HK-2 (cell line): ENCODE measurements around the gene HDAC9.
"Not testable (repeated sequence)": the region's sequence is repeated elsewhere in the genome, so short reads cannot be mapped to it uniquely, and the experiment has no call there.

ENCODE experiments used
- DNase-seq: peaks from one replicate; pipeline ENCODE4 v3.0.0-alpha.2; 2018; ENCODE audit not compliant: unreplicated experiment

Gene HDAC9

DNA sequence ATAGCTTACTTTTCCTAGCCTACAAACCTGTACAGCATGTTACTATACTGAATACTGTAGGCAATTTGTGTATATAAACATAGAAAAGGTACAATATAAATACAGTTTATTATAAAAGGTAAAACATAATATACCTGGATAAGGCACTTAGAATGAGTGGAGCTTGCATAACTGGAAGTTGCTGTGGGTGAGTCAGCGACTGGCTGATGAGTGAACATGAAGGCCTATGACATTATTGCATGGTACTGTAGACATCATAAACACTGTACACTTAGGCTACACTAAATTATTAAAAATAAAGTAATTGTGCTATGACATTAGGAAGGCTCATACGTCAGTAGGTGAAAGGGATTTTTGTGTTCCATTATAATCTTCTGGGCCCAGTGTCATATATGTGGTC is 228.8 kb downstream of the HDAC9 start:
- no peak for DNase-seq

DNA sequence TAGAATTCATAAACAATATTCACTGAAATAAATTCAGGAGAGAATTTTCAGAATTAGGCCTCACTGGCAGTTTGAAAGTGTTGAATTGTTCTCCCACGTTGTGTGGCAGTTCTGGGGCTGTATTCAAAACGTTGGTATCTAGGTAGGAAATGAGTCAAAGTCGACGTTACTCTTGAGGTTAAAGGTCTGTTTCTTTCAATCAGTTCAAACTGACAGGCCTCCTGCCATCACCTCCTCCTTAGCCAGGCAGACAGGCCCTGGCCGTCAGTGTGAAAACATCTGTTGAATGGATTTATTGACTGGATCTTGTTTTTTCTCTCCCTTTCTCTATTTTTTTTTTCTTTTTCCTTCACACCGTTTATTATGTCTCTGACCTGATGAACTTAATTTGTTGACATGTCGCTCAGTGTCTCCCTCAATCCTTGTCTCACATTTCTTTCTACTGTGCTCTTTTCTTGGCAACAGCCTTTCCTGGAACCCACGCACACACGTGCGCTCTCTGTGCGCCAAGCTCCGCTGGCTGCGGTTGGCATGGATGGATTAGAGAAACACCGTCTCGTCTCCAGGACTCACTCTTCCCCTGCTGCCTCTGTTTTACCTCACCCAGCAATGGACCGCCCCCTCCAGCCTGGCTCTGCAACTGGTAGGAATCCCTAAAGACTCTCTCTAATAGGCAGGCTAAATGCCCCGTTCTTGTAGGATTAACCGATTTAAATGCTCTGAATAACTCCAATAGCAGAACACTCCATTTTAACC is 231.7 kb downstream of the HDAC9 start:
- no peak for DNase-seq

DNA sequence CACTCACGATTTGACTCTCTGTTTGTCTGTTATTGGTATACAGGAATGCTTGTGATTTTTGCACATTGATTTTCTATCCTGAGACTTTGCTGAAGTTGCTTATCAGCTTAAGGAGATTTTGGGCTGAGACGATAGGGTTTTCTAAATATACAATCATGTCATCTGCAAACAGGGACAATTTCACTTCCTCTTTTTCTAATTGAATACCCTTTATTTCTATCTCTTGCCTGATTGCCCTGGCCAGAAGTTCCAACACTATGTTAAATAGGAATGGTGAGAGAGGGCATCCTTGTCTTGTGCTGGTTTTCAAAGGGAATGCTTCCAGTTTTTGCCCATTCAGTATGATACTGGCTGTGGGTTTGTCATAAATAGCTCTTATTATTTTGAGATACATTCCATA is 240.5 kb downstream of the HDAC9 start:
- DNase-seq, result not testable (repeated sequence)

DNA sequence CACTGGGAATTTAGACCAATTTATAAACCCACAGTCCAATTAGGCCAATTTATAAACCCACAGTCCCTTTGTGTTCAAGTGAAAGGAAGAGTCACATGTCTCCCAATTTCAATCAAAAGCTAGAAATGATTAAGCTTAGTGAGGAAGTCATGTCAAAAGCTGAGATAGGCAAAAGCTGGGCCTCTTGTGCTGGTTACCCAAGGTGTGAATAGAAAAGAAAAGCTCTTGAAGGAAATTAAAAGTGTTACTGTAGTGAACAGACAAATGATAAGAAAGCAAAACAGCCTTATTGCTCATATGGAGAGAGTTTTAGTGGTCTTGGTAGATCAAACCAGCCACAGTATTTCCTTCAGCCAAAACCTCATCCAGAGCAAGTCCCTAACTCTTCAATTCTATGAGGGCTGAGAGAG is 245.0 kb downstream of the HDAC9 start:
- DNase-seq, result no peak

DNA sequence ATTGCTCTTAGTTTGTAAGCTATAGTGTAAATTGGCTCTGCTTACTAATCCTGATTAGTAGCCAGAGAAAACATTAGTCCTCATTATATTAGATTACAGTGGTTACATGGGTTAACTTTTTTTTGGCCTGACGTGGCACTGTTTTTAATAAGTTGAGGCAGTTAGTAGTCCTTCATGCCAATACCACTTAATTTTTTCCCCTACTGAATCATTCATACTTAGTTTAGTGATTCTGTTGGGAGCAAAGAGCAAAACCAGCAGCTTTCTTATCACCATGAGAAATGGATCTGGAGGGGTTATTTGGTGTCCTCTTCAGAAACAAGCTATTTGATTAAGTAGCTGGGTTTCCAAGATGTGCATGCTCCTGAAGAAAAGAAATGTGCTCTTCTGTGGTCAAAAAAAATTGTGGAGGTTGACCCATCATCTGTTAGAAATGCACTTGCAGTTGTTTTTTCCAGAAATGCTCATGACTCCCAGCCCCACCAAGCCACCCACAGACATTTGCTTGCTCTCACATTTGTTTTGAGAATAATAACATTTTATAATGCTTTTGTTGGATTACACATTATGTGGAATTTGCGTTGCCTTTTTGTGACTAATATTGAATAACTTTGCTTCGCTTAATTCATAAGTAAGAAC is 258.5 kb downstream of the HDAC9 start:
- DNase-seq, result no peak

DNA sequence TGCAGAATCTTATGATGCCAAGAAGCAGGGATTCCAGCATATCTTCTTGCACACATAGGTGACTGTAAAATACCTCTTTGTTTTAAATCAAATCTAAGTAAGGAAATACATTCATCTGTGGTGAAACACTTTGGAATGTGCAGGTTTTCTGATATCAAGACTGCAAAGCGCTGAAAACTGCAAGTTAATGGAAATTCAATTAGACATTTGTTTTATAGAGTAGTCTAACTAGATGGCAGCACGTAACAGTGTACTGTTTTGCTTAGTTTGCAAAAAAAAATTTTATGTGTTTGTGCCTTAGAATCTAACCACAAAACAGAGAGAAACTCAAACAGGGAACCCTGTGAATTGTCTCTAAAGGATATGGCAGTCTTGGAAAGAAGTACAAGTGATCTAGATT is 259.2 kb downstream of the HDAC9 start:
- DNase-seq, result no peak

DNA sequence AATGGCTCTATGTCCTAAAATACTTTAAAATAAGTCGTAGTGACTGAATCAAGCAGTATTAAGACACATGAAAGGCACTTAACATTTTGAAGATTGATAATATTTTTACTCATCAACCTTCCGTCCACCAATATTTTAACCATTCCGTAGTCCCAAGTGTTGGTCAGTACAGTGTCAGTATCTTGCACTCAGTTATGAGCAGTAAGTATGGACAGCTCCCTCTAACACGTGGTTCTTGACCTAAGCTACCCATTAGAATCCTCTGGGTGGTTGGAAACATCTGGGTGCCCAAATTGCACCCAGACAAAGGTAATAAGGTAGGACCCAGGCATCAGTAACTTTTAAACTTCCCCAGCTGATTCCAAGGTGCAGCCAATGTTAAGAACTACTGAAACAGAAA is 260.2 kb downstream of the HDAC9 start:
- DNase-seq, result no peak

DNA sequence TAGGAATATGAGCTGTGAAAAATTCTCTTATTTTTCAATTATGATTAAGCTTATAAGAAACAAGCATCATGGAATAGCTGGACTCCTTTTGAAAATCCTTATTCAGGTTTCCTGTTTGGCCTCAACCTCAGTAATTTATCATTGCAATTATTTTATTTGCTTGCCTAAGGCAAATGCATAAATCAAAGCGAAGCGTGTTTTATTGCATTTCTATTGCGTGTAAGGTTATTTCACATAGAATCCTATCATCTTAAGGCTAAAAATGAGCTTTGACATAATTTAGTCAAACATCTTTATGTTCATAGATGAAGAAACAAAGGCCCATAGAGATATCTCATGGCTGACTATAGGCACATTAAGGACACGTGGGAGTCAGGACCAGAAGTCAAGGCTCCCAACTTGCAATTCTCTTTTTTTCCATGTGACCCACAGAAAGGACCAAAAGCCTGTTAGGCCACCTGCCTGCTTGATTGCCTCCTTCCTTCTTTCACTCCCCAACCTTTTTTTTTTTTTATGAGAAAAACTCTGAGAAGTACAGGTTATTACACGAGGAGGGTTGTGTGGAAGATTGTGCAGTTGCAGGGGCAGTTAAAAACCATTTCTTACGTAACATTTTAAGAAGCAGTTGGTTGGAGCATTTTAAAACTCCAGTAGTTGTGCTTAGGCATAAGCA is 261.0 kb downstream of the HDAC9 start:
- DNase-seq, result no peak

DNA sequence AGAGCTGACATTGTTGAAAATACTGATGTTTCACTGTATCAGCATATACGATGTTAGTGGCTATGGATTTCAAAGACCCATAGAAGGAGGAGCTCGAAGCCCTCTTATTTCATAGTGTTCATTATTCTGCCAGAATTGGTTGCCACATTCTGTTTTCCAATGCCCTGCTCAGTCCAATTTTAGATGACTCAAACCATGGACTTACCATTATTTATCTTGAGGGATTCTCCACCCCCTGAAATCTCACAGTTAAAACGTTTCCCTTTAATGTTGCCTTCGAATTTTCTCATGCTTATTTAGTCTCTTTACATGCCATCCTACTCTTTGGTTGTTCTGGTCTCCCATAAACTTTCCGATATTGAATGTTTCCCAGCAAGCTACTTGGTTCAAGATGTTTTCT is 264.5 kb downstream of the HDAC9 start:
- DNase-seq, result no peak

DNA sequence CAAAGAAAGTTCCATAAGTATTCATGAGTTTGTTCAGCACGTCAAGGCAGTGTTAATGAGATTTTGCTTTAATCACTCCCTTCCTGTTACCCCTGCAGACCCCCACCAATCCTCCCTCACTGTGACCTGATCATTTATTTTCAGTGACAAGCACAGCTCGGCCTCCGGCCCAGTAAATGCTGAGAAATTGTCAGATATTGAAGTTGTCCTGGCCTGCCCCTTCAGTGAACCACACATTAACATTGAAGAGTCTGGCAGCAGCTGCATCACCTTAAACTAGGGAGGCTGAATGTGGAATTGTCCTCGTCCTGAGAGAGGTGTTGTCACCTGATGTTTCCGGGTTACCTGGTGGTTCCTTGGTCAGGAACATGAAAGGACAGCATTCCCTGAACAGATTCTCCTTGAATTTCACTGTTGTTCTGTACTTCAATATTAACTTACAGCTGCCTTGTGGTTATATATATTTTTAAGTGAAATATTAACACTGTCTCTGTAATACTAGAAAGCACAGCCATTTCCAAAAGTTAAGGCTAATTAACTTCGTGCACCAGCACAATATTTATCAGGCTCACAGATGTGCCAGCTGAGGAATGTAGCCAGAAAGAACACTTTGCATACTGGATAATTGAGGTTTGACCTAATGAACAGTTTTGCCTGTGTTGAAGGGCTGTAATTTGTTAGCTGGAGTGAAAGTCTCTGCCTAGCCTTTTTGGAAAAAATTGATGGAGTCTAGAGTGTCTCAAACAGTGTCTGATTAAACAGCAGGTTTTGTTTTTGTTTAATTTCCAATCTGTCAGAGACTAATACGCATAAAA is 265.3 kb downstream of the HDAC9 start:
- no peak for DNase-seq

DNA sequence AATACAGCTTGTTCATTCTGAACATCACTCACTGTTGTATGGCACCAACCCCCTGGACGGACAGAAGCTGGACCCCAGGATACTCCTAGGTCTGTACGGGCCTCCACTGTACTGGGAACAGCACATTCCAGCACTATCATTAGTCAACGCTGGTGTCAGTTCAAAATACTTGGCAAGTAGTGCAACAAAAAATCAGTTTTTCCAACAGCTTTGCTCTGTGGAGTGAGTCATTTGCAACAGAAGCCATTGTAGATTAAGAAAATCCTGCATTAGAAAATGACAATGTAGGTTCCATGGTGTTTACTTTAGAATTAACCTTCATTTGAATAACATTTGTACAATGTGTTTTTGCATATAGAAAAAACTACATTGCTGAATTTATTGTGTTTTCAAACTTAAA is 266.6 kb downstream of the HDAC9 start:
- DNase-seq, result no peak

DNA sequence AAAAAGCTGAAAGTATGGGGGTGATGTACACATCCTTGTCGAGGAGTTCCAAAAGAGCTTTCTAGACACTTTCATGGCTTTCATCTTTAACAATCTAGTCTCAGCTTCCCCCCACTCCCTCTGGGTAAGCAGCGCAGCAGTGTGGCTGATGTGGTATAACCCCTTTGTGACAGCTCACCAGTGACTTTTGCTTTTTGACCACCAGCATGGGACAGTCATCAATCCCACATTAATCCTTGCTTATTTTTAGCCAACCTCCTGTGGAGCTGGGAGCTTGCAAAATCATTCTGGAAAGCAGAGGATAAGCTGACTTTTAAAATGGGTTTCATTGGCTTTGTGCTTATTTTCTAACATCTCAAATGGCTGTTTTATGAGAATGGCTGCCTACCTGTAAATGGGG is 272.7 kb downstream of the HDAC9 start:
- no peak for DNase-seq

DNA sequence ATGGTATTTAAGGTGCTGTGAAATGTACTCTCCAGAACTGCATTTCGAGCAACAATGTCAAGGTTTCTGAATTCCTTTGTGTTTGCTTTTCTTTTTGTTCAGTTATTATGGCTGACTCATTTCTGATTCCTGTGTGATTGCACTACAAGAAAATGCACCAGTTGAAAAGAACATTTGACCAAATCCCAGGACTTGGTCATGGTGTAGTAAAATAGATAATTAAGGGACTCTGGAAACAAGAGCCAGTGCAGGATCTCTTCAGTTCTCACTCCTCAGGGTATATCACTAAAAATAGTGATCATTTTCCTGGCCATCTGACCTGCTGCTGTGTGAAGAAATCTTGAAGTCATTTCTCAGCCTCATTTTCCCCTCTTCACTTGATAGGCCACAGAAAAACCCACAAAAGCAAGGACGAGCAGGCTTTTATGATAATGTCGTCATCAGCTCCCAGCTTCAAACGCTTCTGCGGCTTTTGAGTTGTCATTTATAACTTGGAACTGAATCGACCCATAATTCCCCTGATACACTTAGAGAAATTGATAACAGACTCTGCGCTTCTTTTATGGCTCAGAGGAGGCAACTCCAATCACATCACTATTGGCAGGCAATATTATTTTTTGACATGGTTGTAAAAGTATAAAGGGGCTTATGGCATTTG is 274.7 kb downstream of the HDAC9 start:
- no peak for DNase-seq

DNA sequence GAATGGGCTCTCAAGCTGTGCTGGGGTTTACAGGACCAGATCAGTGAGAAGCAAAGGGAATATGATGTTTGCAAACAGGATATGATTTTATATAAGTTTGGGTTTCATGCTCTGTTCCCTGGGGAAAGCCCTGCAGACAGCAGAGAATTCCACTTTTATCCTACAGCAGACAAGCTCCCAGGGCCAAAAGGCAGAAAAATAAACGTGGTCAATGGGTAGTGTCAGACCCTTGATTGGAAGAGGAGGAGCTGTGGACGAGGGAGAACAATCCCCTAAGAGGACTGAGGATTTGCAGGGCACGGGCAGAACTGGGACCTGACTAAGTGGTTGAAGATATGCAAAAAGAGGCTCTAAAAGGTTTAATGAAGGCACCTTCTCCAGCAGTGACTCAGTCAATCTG is 275.3 kb downstream of the HDAC9 start:
- DNase-seq, result no peak

DNA sequence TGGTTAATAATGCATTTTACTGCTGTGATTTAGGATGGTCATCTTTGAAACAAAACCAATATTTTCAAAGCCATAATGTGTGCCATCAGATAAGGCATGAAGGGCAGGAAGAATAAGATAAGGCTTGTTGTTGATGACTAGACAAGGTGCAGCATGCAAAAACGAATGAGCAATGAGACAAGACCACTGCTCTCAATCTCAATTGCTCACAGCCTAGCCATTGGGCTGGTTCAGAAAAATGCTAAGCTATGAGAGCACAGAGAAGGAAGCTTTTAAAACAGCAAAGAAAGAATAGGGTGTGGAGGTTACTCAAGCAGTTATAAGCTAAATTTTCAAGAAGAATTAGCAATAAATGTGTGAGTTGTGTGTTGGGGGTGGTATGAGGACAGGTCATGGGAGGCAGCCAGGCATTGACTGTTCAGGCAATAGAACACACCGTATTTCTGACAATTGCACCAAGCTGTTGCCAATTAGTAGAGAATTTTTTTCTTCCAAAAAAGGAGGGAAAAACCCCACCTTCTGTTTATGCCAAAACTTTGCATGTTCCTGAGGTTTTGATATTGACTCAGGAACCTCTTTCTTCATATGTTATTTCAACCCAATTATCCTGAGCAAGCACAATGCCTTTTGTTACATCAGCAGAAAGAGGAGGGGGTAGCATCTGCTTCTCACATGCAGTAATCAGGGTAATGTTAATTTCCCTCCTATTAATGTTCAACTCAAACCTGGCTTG is 276.5 kb downstream of the HDAC9 start:
- no peak for DNase-seq

DNA sequence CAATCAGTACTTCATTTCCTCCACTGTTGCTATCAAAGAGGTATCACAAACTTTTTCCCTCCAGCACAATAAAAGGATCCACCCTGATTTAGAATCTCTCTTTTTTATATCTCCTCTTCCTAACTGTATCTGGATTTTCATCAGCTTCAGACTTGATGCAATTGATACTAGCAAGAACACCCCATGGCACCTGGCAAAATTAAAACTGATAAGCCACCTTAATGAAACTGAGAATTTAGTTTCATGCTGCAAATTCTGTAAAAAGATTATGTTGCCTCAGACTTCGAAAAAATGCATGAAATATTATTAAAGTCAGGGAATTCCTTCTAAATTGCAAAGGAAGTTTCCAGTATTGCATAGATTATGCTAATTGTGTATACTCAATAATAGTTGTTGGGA is 277.0 kb downstream of the HDAC9 start:
- no peak for DNase-seq

DNA sequence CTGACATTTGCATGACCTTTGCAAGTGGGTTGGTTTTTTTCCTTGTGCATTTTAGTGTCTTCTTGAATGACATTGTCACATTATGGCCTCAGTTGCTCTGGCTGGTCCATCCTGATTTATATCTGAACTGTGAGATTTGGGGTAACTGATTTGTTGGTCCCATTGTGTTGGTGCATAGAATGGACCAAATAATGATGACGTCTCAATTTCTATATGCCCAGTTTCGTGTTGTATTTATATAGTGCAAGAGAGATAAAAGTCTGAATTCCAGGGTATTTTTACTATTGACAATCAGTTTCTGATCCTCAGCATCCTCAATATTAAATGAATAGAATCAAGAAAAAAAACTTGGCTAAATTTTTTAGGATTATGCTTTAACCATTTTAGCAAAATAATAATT is 281.8 kb downstream of the HDAC9 start:
- no peak for DNase-seq

DNA sequence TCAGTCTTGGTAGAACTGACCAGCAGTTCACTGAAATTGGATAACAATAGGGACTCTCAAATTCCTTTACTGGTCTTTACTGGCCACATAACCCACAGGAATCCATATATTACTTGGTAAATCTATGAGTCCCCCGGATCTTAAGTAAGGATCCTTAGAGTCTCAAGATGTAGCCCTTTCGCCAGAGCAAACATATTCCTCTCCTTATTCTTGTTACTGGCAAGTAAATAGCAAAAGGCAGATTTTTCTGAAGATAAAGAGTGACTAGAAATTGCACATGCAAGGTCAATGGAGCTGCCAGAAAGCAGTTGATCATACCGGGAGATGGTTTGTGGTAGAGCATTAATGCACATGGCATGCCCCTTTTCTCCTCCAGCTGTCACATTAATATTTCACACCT is 283.0 kb downstream of the HDAC9 start:
- no peak for DNase-seq

DNA sequence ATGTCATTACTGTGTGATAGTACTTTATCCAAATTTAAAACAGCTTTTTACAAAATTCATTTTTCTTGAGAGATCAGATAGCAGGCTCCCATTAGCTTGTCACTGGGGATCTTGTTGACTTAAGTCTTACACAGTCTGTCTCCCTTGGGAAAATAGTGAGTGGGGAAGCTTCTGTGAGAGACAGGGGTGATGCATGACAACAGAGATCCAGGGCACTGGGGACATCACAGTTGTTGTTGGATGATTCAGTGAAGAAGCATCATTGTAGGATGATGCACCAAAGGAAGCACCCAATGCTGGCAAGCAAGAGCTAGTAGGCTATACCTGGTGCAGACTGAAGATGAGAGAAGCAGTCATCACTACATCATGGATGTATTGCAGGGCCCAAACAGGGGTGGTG is 284.7 kb downstream of the HDAC9 start:
- DNase-seq, result no peak

DNA sequence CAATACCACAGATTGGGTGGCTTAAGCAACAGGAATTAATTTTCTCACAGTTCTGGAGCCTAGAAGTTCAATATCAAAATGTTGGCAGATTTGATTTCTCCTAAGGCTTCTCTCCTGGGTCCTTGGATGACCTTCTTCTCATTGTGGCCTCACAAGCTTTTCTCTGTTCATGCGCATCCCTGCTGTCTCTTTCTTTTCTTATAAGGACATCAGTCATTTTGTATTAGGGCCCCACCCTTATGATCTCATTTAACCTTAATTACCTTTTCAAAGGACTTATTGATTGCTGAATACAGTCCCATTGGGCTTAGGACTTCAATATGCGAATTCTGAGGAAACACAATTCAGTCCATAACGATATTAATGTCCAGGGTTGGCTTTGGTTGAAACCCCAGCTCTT is 285.4 kb downstream of the HDAC9 start:
- DNase-seq, result no peak

DNA sequence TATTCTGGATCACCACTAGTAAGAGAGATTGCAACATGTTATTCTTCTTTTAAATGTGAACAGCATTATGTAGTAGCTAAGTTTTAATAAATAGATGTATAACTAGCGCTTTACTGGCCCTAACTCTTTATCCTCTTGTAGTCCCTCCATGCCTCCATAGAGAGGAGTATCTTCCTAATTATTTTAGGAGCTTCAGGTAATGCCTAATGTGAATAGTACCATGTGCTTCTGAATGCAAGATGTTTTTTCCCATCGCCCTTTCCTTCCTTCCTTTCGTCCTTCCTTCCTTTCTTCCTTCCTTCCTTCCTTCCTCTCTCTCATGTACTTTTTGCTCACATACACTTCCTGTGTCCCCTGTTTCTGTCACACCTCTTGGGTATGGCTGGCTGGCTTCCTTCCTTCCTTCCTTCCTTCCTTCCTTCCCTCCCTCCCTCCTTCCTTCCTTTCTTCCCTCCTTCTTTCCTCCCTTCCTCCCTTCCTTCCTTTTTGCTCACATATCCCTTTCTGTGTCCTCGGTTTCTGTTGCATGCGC is 290.7 kb downstream of the HDAC9 start:
- DNase-seq, result no peak
